ENCODE data around the gene ARIH2.

DNA sequence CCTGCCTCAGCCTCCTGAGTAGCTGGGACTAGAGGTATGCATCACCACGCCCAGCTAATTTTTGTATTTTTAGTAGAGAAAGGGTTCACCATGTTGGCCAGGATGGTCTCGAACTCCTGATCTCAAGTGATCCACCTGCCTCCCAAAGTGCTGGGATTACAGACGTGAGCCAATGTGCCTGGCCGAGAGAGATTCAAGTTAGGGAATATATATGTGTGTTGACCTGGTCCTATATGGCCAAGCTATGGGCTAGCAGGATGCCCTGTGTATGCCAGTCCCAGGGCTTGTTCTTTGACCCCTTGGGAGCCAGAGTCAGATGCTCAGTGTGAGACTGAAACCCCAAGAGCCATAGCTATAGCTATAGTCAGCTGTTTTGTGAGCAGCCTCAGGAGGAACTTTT is 105.1 kb downstream of the ARIH2 start:
- TF ChIP-seq POLR2A (IDR thresholded peaks at IDR 0.05): no peak
- TF ChIP-seq, protein P1, sequence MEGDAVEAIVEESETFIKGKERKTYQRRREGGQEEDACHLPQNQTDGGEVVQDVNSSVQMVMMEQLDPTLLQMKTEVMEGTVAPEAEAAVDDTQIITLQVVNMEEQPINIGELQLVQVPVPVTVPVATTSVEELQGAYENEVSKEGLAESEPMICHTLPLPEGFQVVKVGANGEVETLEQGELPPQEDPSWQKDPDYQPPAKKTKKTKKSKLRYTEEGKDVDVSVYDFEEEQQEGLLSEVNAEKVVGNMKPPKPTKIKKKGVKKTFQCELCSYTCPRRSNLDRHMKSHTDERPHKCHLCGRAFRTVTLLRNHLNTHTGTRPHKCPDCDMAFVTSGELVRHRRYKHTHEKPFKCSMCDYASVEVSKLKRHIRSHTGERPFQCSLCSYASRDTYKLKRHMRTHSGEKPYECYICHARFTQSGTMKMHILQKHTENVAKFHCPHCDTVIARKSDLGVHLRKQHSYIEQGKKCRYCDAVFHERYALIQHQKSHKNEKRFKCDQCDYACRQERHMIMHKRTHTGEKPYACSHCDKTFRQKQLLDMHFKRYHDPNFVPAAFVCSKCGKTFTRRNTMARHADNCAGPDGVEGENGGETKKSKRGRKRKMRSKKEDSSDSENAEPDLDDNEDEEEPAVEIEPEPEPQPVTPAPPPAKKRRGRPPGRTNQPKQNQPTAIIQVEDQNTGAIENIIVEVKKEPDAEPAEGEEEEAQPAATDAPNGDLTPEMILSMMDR (IDR thresholded peaks at IDR 0.05): no peak
- TF ChIP-seq POLR2AphosphoS5 (IDR thresholded peaks at IDR 0.05): no peak
